ENCODE data around the gene HAPLN2. TPM values are rescaled to one million over a fixed set of nuclear protein-coding genes. Genes with fewer than 3 reads are reported as not detected.

The HAPLN2 gene
- total and polyA plus RNA-seq, 2 of the 8 experiments (the other 6 are each of a cell fraction or from before 2014, with no cell fraction given) = 0.19 to 0.51 TPM

- Histone ChIP-seq H3K79me1 (ENCODE audit: low read depth, low read length) (no peaks in the 10 kb centered on the region), H2AK5ac (ENCODE audit: low read depth, low read length) (no peak overlapping the region), H3K9ac (replicated peaks in 1 of 4; ENCODE audit: extremely low read depth in 1 of 4, low read depth in 3 of 4, low read length in 3 of 4) (no peak overlapping the region), H3K4ac (replicated peaks; ENCODE audit: insufficient read length, low read depth, low read length) (no peak overlapping the region), H3K23ac (ENCODE audit: insufficient read length) (no peak overlapping the region), H2BK12ac (ENCODE audit: low read depth, low read length) (no peak overlapping the region), H4K20me1 (replicated peaks in 1 of 2; ENCODE audit: control insufficient read depth in 1 of 2, insufficient read depth in 2 of 2, low read length in 2 of 2) (no peaks in the 10 kb centered on the region), H3K79me2 (ENCODE audit: control insufficient read depth in 1 of 2, insufficient read depth in 2 of 2, low read length in 2 of 2) (no peaks in the 10 kb centered on the region), H3K23me2 (ENCODE audit: low read depth, low read length) (no peaks in the 10 kb centered on the region; the same call in 1 of the 2 replicates), H3K4me3 (ENCODE audit: extremely low read depth in 1 of 4, insufficient read depth in 2 of 4, low read depth in 3 of 4, low read length in 4 of 4) (no peak overlapping the region), H3K56ac (replicated peaks; ENCODE audit: insufficient read length, low read depth, low read length) (no peak overlapping the region), H3K4me2 (ENCODE audit: insufficient read depth in 1 of 2, low read depth in 2 of 2, low read length in 2 of 2) (no peak overlapping the region), H4K91ac (replicated peaks; ENCODE audit: insufficient read length, low read length) (no peak overlapping the region), H2BK15ac (ENCODE audit: low read length) (no peak overlapping the region), H4K5ac (ENCODE audit: insufficient read length, low read depth, low read length) (no peak overlapping the region), H2BK5ac (ENCODE audit: low read depth, low read length) (no peak overlapping the region), H3K27me3 (replicated peaks in 1 of 4; ENCODE audit: control insufficient read depth in 3 of 4, extremely low read depth in 1 of 4, insufficient read depth in 3 of 4, low read length in 3 of 4) (no peaks in the 10 kb centered on the region), H3K14ac (ENCODE audit: insufficient read length) (no peak overlapping the region), H3K9me3 (ENCODE audit: insufficient read depth in 2 of 2, low read depth in 1 of 2, low read length in 1 of 2) (no peaks in the 10 kb centered on the region), H3K27ac (ENCODE audit: low read depth, low read length) (no peak overlapping the region), H2BK120ac (replicated peaks; ENCODE audit: low read depth, low read length) (no peak overlapping the region), H3K36me3 (ENCODE audit: control insufficient read depth in 2 of 4, insufficient read depth in 4 of 4, low read length in 3 of 4) (no peaks in the 10 kb centered on the region), H4K8ac (ENCODE audit: extremely low read depth, insufficient read depth, low read length) (no peak overlapping the region), H3K18ac (ENCODE audit: extremely low read depth, low read length) (no peak overlapping the region), H2AFZ (ENCODE audit: low read length) (no peak overlapping the region), H3K4me1 (replicated peaks in 1 of 4; ENCODE audit: control insufficient read depth in 3 of 4, insufficient read depth in 4 of 4, low read length in 3 of 4) (peaks cover 0 to 10% (median 3%) of the 10 kb centered on the region in 4 experiments; a peak in 5 of 7 replicates), H2BK20ac (ENCODE audit: low read length) (no peak overlapping the region)
- CTCF ChIA-PET (ENCODE audit: partially characterized antibody) = interaction anchor here (0.6 to 5.1 kb wide), 25 partner anchors 9 to 196 kb away, joined by 3 to 55 read pairs (median 4); partner anchors contain the start of genes GPATCH4, HAPLN2 and IQGAP3
- WGBS, 2 experiments (ENCODE audit: extremely low coverage in 1 of 2, insufficient coverage in 1 of 2, insufficient read length in 1 of 2, insufficient replicate concordance in 2 of 2, low coverage in 1 of 2, low lambda C conversion rate in 2 of 2, missing lambda C conversion rate in 1 of 2) = 90% methylated on average over 21 of the region's 21 CpGs; no CpG with 5 or more reads in 1 of the 2 experiments
- FAIRE-seq (no peak), DNase-seq (ENCODE audit: low read depth in 1 of 2, low spot score in 2 of 2) (no peak)
- POLR2A ChIA-PET (ENCODE audit: partially characterized antibody) = interaction anchor here (0.9 to 3.6 kb wide), 6 partner anchors 9 to 20 kb away, joined by 3 to 27 read pairs (median 5); partner anchors contain the start of genes GPATCH4, IQGAP3 and NAXE
- TF ChIP-seq NRF1 (IDR thresholded peaks at IDR 0.05; ENCODE audit: low read depth, low read length) (no peak), SRF (IDR thresholded peaks at IDR 0.05; ENCODE audit: low read depth, low read length) (no peak), KDM1A (IDR thresholded peaks at IDR 0.05; ENCODE audit: borderline replicate concordance, low read length) (no peak), RXRA (IDR thresholded peaks at IDR 0.05; ENCODE audit: insufficient read depth, low read depth, low read length) (no peak), CEBPB (IDR thresholded peaks at IDR 0.05; ENCODE audit: low read depth, low read length) (no peak), BRCA1 (IDR thresholded peaks at IDR 0.05; ENCODE audit: low read depth, low read length) (no peak), ATF2 (IDR thresholded peaks at IDR 0.05; ENCODE audit: low read length) (no peak), SP1 (IDR thresholded peaks at IDR 0.05; ENCODE audit: low read depth, low read length) (no peak), RAD21 (IDR thresholded peaks at IDR 0.05 in 1 of 2, conservative IDR thresholded peaks at IDR 0.05 in 1 of 2; ENCODE audit: low read depth in 2 of 2, low read length in 2 of 2) (no peak)
- TF ChIP-seq, protein P1, sequence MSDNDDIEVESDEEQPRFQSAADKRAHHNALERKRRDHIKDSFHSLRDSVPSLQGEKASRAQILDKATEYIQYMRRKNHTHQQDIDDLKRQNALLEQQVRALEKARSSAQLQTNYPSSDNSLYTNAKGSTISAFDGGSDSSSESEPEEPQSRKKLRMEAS (IDR thresholded peaks at IDR 0.05) = no peak
Measured at GRCh38 chr1:156581661-156582387, 37.4 kb upstream of the HAPLN2 start.

Measured in H1 (cell line).